Trophoblast cell (in vitro differentiated cells and primary cell): ENCODE results near the gene SPCS3.

ENCODE experiments used
- DNase-seq, 2 donors: peaks; one replicate each; pipeline ENCODE4 v3.0.0-alpha.2; 2016
- H2AFZ ChIP-seq: 2 replicates; pipeline ENCODE4 v1.6.1; 2013; ENCODE audit warnings: low read length, moderate library complexity, mild to moderate bottlenecking; ENCODE audit not compliant: insufficient read depth, poor library complexity
- H2AK5ac ChIP-seq: 2 replicates; pipeline ENCODE4 v1.6.1; 2013; ENCODE audit warnings: mild to moderate bottlenecking, low read length
- H2BK120ac ChIP-seq: 2 replicates; pipeline ENCODE4 v1.6.1; 2013; ENCODE audit warnings: low read length, mild to moderate bottlenecking, moderate library complexity; ENCODE audit not compliant: insufficient read depth, poor library complexity
- H2BK12ac ChIP-seq: 2 replicates; pipeline ENCODE4 v1.6.1; 2013; ENCODE audit warnings: mild to moderate bottlenecking, low read length, moderate library complexity
- H2BK5ac ChIP-seq: 2 replicates; pipeline ENCODE4 v1.6.1; 2013; ENCODE audit warnings: low read length, low read depth, moderate library complexity, mild to moderate bottlenecking; ENCODE audit not compliant: poor library complexity
- H3K14ac ChIP-seq: 2 replicates; pipeline ENCODE4 v1.6.1; 2013; ENCODE audit warnings: mild to moderate bottlenecking, low read length
- H3K18ac ChIP-seq: 2 replicates; pipeline ENCODE4 v1.6.1; 2013; ENCODE audit warnings: mild to moderate bottlenecking, low read length
- H3K23ac ChIP-seq: 2 replicates; pipeline ENCODE4 v1.6.1; 2013; ENCODE audit warnings: low read length
- H3K27ac ChIP-seq: 2 replicates; pipeline ENCODE4 v1.5.1; 2013; ENCODE audit warnings: low read depth, mild to moderate bottlenecking, inconsistent platforms, low read length, moderate library complexity
- H3K27me3 ChIP-seq: 2 replicates; pipeline ENCODE4 v1.6.1; 2013; ENCODE audit warnings: inconsistent platforms, mild to moderate bottlenecking, low read length, moderate library complexity; ENCODE audit not compliant: insufficient read depth
- H3K36me3 ChIP-seq, 2 experiments: 1 replicate in 1 of 2; 2 replicates in 1 of 2; pipeline ENCODE4 v1.6.1; 2013; ENCODE audit warnings: low read length in 2 of 2, mild to moderate bottlenecking in 2 of 2, moderate library complexity in 1 of 2; ENCODE audit not compliant: insufficient read depth in 2 of 2, control insufficient read depth in 1 of 2
- H3K4ac ChIP-seq: 2 replicates; pipeline ENCODE4 v1.6.1; 2013; ENCODE audit warnings: low read depth, mild to moderate bottlenecking, low read length, moderate library complexity
- H3K4me1 ChIP-seq, 2 experiments: 1 replicate in 1 of 2; 2 replicates in 1 of 2; pipeline ENCODE4 v1.6.1; 2013; ENCODE audit warnings: low read length in 2 of 2, mild to moderate bottlenecking in 2 of 2, moderate library complexity in 1 of 2; ENCODE audit not compliant: insufficient read depth in 2 of 2, control insufficient read depth in 1 of 2
- H3K4me2 ChIP-seq: 2 replicates; pipeline ENCODE4 v1.6.1; 2013; ENCODE audit warnings: inconsistent platforms, mild to moderate bottlenecking, low read length, moderate library complexity
- H3K4me3 ChIP-seq: 2 replicates; pipeline ENCODE4 v1.5.1; 2013; ENCODE audit warnings: mild to moderate bottlenecking, low read depth, low read length, inconsistent platforms
- H3K79me1 ChIP-seq: one replicate; pipeline ENCODE4 v1.6.1; 2013; ENCODE audit warnings: low read length
- H3K79me2 ChIP-seq: 2 replicates; pipeline ENCODE4 v1.6.1; 2013; ENCODE audit warnings: low read length, mild to moderate bottlenecking; ENCODE audit not compliant: control insufficient read depth, insufficient read depth, poor library complexity
- H3K9ac ChIP-seq: 2 replicates; pipeline ENCODE4 v1.6.1; 2013; ENCODE audit warnings: mild to moderate bottlenecking, low read length
- H3K9me3 ChIP-seq: 2 replicates; pipeline ENCODE4 v1.6.1; 2013; ENCODE audit warnings: low read depth, mild to moderate bottlenecking, control low read depth, inconsistent platforms, low read length; ENCODE audit not compliant: insufficient read depth
- H4K12ac ChIP-seq: 2 replicates; pipeline ENCODE4 v1.6.1; 2013; ENCODE audit warnings: low read depth, mild to moderate bottlenecking, low read length, moderate library complexity
- H4K8ac ChIP-seq: 2 replicates; pipeline ENCODE4 v1.6.1; 2013; ENCODE audit warnings: low read depth, mild to moderate bottlenecking, low read length, moderate library complexity
- H4K91ac ChIP-seq: one replicate; pipeline ENCODE4 v1.6.1; 2013; ENCODE audit warnings: low read depth, mild to moderate bottlenecking, low read length, moderate library complexity
- WGBS: extraction: QIAGEN DNeasy Blood & Tissue Kit; methylation state at CpG from one replicate; pipeline ENCODE4 v1.1.7; 2013; ENCODE audit warnings: missing lambda C conversion rate; ENCODE audit not compliant: insufficient read length, insufficient coverage; ENCODE audit errors: extremely low coverage; 5-methylcytosine and 5-hydroxymethylcytosine counted together

The SPCS3 gene

GRCh38 chr4:176273736-176274135 lies 46.0 kb upstream of the SPCS3 start:
- WGBS: no CpG with 5 or more reads among the region's 4 CpGs
- Histone ChIP-seq H4K91ac (no peak overlapping the region), H3K9ac (no peak overlapping the region), H4K12ac (no peak overlapping the region), H4K8ac (no peak overlapping the region), H3K36me3 (no peaks in the 10 kb centered on the region), H3K4me2 (no peak overlapping the region), H3K4me3 (no peak overlapping the region), H3K4me1 (no peaks in the 10 kb centered on the region), H3K14ac (no peak overlapping the region), H3K18ac (no peak overlapping the region), H3K9me3 (no peaks in the 10 kb centered on the region), H2AFZ (no peak overlapping the region), H2BK120ac (no peak overlapping the region), H2BK12ac (no peak overlapping the region), H3K27ac (no peak overlapping the region), H3K79me1 (no peaks in the 10 kb centered on the region), H2AK5ac (no peak overlapping the region), H3K79me2 (no peaks in the 10 kb centered on the region), H2BK5ac (no peak overlapping the region), H3K23ac (no peak overlapping the region), H3K4ac (no peak overlapping the region), H3K27me3 (no peaks in the 10 kb centered on the region)
- no peak for DNase-seq

GRCh38 chr4:176274441-176274840 lies 45.3 kb upstream of the SPCS3 start:
- Histone ChIP-seq H2BK120ac (no peak overlapping the region), H3K4ac (no peak overlapping the region), H3K14ac (no peak overlapping the region), H3K9me3 (no peaks in the 10 kb centered on the region), H3K27ac (no peak overlapping the region), H3K23ac (no peak overlapping the region), H4K12ac (no peak overlapping the region), H3K4me3 (no peak overlapping the region), H3K36me3 (no peaks in the 10 kb centered on the region), H2AFZ (no peak overlapping the region), H3K9ac (no peak overlapping the region), H2BK12ac (no peak overlapping the region), H3K27me3 (no peaks in the 10 kb centered on the region), H3K79me1 (no peaks in the 10 kb centered on the region), H3K18ac (no peak overlapping the region), H3K4me2 (no peak overlapping the region), H2AK5ac (no peak overlapping the region), H4K91ac (no peak overlapping the region), H3K79me2 (no peaks in the 10 kb centered on the region), H4K8ac (no peak overlapping the region), H3K4me1 (no peaks in the 10 kb centered on the region), H2BK5ac (no peak overlapping the region)
- peak; percentile 26 to 55 for DNase-seq

- WGBS: no CpG with 5 or more reads among the region's 8 CpGs
- no peaks in the 10 kb centered on the region for H3K4me1 ChIP-seq
- no peak overlapping the region for H3K27ac ChIP-seq
- H3K79me1 ChIP-seq: no peaks in the 10 kb centered on the region
- H2BK5ac ChIP-seq: no peak overlapping the region
- no peak overlapping the region for H3K4me3 ChIP-seq
- no peak overlapping the region for H3K4me2 ChIP-seq
- H3K79me2 ChIP-seq: no peaks in the 10 kb centered on the region
- no peak overlapping the region for H2BK120ac ChIP-seq
- no peak overlapping the region for H3K9ac ChIP-seq
- no peaks in the 10 kb centered on the region for H3K27me3 ChIP-seq
- H3K9me3 ChIP-seq: no peaks in the 10 kb centered on the region
- no peak overlapping the region for H3K18ac ChIP-seq
- H3K14ac ChIP-seq: no peak overlapping the region
- H2AFZ ChIP-seq: no peak overlapping the region
- H2AK5ac ChIP-seq: no peak overlapping the region
- no peak overlapping the region for H2BK12ac ChIP-seq
- no peaks in the 10 kb centered on the region for H3K36me3 ChIP-seq
- no peak overlapping the region for H4K12ac ChIP-seq
- DNase-seq: no peak
- no peak overlapping the region for H3K4ac ChIP-seq
- no peak overlapping the region for H3K23ac ChIP-seq
- H4K91ac ChIP-seq: no peak overlapping the region
- no peak overlapping the region for H4K8ac ChIP-seq
Observed at GRCh38 chr4:176276710-176277109, 43.1 kb upstream of the SPCS3 start.

GRCh38 chr4:176277162-176277904 lies 42.4 kb upstream of the SPCS3 start:
- H2BK120ac ChIP-seq: no peak overlapping the region
- H3K36me3 ChIP-seq: no peaks in the 10 kb centered on the region
- H3K9ac ChIP-seq: no peak overlapping the region
- no peak overlapping the region for H4K8ac ChIP-seq
- H2AK5ac ChIP-seq: no peak overlapping the region
- WGBS: no CpG with 5 or more reads among the region's 13 CpGs
- DNase-seq: peak; percentile 32 to 61
- H3K9me3 ChIP-seq: no peaks in the 10 kb centered on the region
- H3K4me2 ChIP-seq: no peak overlapping the region
- no peak overlapping the region for H4K12ac ChIP-seq
- H3K14ac ChIP-seq: no peak overlapping the region
- H3K4me1 ChIP-seq: no peaks in the 10 kb centered on the region
- peak overlapping the region; percentile 6 for H2AFZ ChIP-seq
- no peak overlapping the region for H3K18ac ChIP-seq
- H2BK12ac ChIP-seq: no peak overlapping the region
- H3K27ac ChIP-seq: no peak overlapping the region
- no peaks in the 10 kb centered on the region for H3K79me1 ChIP-seq
- H3K23ac ChIP-seq: no peak overlapping the region
- H2BK5ac ChIP-seq: no peak overlapping the region
- no peaks in the 10 kb centered on the region for H3K27me3 ChIP-seq
- H3K79me2 ChIP-seq: no peaks in the 10 kb centered on the region
- H4K91ac ChIP-seq: no peak overlapping the region
- no peak overlapping the region for H3K4ac ChIP-seq
- H3K4me3 ChIP-seq: no peak overlapping the region
